HCT116 (cell line): Measurements from ENCODE around the gene FBXW8.

ENCODE experiments used
- ATF3 ChIP-seq: IDR thresholded peaks from 2 replicates; pipeline ENCODE4 v1.6.1; 2012
- CTCF ChIP-seq, 3 experiments: fragments of 200-600 bp in 1 of 3; sonication (generic) in 1 of 3; IDR thresholded peaks in 2 of 3; conservative IDR thresholded peaks in 1 of 3; 2 replicates each; pipeline ENCODE4 v1.5.1; 2012 to 2017; ENCODE audit warnings: low read depth in 2 of 3, low read length in 2 of 3, antibody characterized with exemption in 1 of 3, borderline replicate concordance in 1 of 3, control low read depth in 1 of 3, mild to moderate bottlenecking in 1 of 3, mixed read lengths in 1 of 3, mixed run types in 1 of 3, moderate library complexity in 1 of 3; ENCODE audit not compliant: insufficient read depth in 1 of 3
- ELF1 ChIP-seq: IDR thresholded peaks from 2 replicates; pipeline ENCODE4 v1.6.1; 2012; ENCODE audit warnings: low read depth, borderline replicate concordance
- EZH2 ChIP-seq: fragments of 200-600 bp; sonication (generic); IDR thresholded peaks from 2 replicates; pipeline ENCODE4 v1.6.1; 2017; ENCODE audit warnings: antibody characterized with exemption, mixed run types
- POLR2A ChIP-seq: IDR thresholded peaks from 2 replicates; pipeline ENCODE4 v1.7.0; 2011; ENCODE audit warnings: borderline replicate concordance; ENCODE audit not compliant: insufficient read depth, insufficient read length; ENCODE audit errors: extremely low read depth
- SIN3A ChIP-seq: IDR thresholded peaks from 2 replicates; pipeline ENCODE4 v1.6.1; 2012; ENCODE audit warnings: low read depth
- YY1 ChIP-seq: IDR thresholded peaks from 2 replicates; pipeline ENCODE4 v1.6.1; 2011; ENCODE audit warnings: low read length, low read depth, moderate library complexity, mild to moderate bottlenecking; ENCODE audit not compliant: insufficient replicate concordance; ENCODE audit errors: extremely low read depth

DNA sequence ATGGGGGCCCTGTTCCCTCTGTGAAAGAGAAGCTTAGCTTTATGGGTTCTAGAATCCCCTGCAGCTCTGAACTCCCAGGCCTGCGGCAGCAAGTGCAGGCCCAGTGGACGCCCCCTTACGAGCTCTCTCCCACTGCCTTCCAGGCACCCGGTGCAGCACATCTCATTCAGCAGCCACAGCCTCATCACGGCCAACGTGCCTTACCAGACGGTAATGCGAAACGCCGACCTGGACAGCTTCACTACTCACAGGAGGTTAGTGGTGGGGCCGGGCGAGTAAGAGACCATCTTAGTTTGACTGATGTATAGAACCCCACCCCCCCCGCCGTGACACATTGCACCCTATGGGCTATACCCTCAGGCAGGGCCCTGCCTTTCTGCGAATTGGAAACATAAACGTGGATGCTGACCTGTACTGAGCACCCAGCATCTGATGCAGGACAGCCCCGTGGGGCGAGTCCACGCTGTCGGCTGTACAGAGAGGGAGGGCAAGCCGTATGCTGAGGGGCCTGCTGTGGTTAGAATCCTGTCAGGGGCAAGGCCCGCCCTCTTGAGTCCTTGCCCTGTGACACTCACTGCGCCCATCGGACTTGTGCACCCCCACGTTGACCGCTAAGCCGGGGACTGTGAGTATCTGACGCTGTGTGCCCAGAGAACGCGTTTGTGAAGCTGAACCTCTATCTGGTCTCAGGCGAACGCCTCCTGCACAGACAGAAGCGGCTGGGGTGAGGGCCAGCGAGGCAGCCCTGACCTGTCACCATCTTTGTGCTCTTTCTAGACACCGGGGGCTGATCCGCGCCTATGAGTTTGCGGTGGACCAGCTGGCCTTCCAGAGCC, 116.7 kb downstream of the FBXW8 start:
- TF ChIP-seq EZH2 (no peak), CTCF (IDR thresholded peaks at IDR 0.05 in 2 of 3, conservative IDR thresholded peaks at IDR 0.05 in 1 of 3; ENCODE audit: borderline replicate concordance in 1 of 3, insufficient read depth in 1 of 3, low read depth in 2 of 3, low read length in 2 of 3) (no peak), ELF1 (no peak), POLR2A (no peak), ATF3 (no peak), SIN3A (no peak), YY1 (no peak)
